ENCODE data around the gene ATP11A.

- TF ChIP-seq GATA2 (IDR thresholded peaks at IDR 0.05; ENCODE audit: low read depth, low read length): no peak
- no peak for TF ChIP-seq GATA3 (IDR thresholded peaks at IDR 0.05; ENCODE audit: low read depth, low read length)
Measured at GRCh38 chr13:112806739-112807652, 117.2 kb downstream of the ATP11A start.
